H1 (cell line): ENCODE data around the gene STYXL1. TPM values are rescaled to one million over a fixed set of nuclear protein-coding genes. Genes with fewer than 3 reads are reported as not detected.

ENCODE experiments used
- CTCF ChIA-PET: fragments of 300-600 bp; sonication (Branson Sonifier 250); formaldehyde crosslinking; loops from one replicate; lab custom pipeline; 2021; ENCODE audit not compliant: partially characterized antibody; lab: Charles Lee
- POLR2A ChIA-PET: fragments of 300-600 bp; sonication (Branson Sonifier 250); formaldehyde crosslinking; loops from one replicate; lab custom pipeline; 2021; ENCODE audit warnings: inconsistent platforms; ENCODE audit not compliant: partially characterized antibody; lab: Charles Lee
- DNase-seq, 2 experiments: peaks; one replicate each; pipeline versions ENCODE4 v3.0.0 to v3.0.0-alpha.2; 2010 to 2022; ENCODE audit warnings: low spot score in 2 of 2, low read depth in 1 of 2, mixed read lengths in 1 of 2
- FAIRE-seq: peaks from 2 replicates; lab custom pipeline; 2011; peaks lifted over from hg19 to GRCh38; lab: Jason Lieb, UNC
- H2AFZ ChIP-seq: 2 replicates; pipeline ENCODE4 v1.8.1; 2012; ENCODE audit warnings: low read length, inconsistent platforms
- H2AK5ac ChIP-seq: 2 replicates; pipeline ENCODE4 v1.6.1; 2013; ENCODE audit warnings: low read depth, low read length
- H2BK120ac ChIP-seq: replicated peaks from 2 replicates; pipeline ENCODE3; 2013; ENCODE audit warnings: low read depth, low read length, inconsistent platforms
- H2BK12ac ChIP-seq: 2 replicates; pipeline ENCODE4 v1.6.1; 2013; ENCODE audit warnings: low read depth, low read length
- H2BK15ac ChIP-seq: 2 replicates; pipeline ENCODE4 v1.6.1; 2013; ENCODE audit warnings: low read length
- H2BK20ac ChIP-seq: 2 replicates; pipeline ENCODE4 v1.6.1; 2013; ENCODE audit warnings: low read length
- H2BK5ac ChIP-seq: 2 replicates; pipeline ENCODE4 v1.6.1; 2013; ENCODE audit warnings: low read depth, low read length
- H3K14ac ChIP-seq: 2 replicates; pipeline ENCODE4 v1.6.1; 2013; ENCODE audit warnings: inconsistent platforms; ENCODE audit not compliant: insufficient read length
- H3K18ac ChIP-seq: 2 replicates; pipeline ENCODE4 v1.6.1; 2013; ENCODE audit warnings: low read length; ENCODE audit errors: extremely low read depth
- H3K23ac ChIP-seq: 2 replicates; pipeline ENCODE4 v1.6.1; 2013; ENCODE audit warnings: inconsistent platforms; ENCODE audit not compliant: insufficient read length
- H3K23me2 ChIP-seq: 2 replicates; pipeline ENCODE4 v1.6.1; 2013; ENCODE audit warnings: low read depth, low read length
- H3K27ac ChIP-seq: 2 replicates; pipeline ENCODE4 v1.6.1; 2011; ENCODE audit warnings: low read depth, low read length, inconsistent platforms
- H3K27me3 ChIP-seq, 4 experiments: replicated peaks in 1 of 4; 1 replicate in 1 of 4; 2 replicates in 3 of 4; pipeline versions ENCODE4 v1.6.1 to v1.8.1; 2011 to 2013; ENCODE audit warnings: low read length in 3 of 4, mild to moderate bottlenecking in 3 of 4, inconsistent platforms in 2 of 4, mixed read lengths in 2 of 4, moderate library complexity in 1 of 4; ENCODE audit not compliant: control insufficient read depth in 3 of 4, insufficient read depth in 3 of 4; ENCODE audit errors: extremely low read depth in 1 of 4
- H3K36me3 ChIP-seq, 4 experiments: 2 replicates each; pipeline versions ENCODE4 v1.6.1 to v1.8.1; 2011 to 2013; ENCODE audit warnings: mild to moderate bottlenecking in 4 of 4, low read length in 3 of 4, moderate library complexity in 2 of 4, control low read depth in 1 of 4, inconsistent platforms in 1 of 4; ENCODE audit not compliant: insufficient read depth in 4 of 4, control insufficient read depth in 2 of 4
- H3K4ac ChIP-seq: replicated peaks from 2 replicates; pipeline ENCODE3; 2013; ENCODE audit warnings: low read length, low read depth, mixed read lengths, inconsistent platforms; ENCODE audit not compliant: insufficient read length
- H3K4me1 ChIP-seq, 4 experiments: replicated peaks in 1 of 4; 1 replicate in 1 of 4; 2 replicates in 3 of 4; pipeline versions ENCODE4 v1.6.1 to v1.8.1; 2011 to 2013; ENCODE audit warnings: low read length in 3 of 4, inconsistent platforms in 2 of 4, mixed read lengths in 1 of 4; ENCODE audit not compliant: insufficient read depth in 4 of 4, control insufficient read depth in 3 of 4
- H3K4me2 ChIP-seq, 2 experiments: 2 replicates each; pipeline versions ENCODE4 v1.6.1 to v1.8.1; 2011 to 2013; ENCODE audit warnings: low read depth in 2 of 2, low read length in 2 of 2, control low read depth in 1 of 2, inconsistent platforms in 1 of 2, mild to moderate bottlenecking in 1 of 2; ENCODE audit not compliant: insufficient read depth in 1 of 2
- H3K4me3 ChIP-seq, 4 experiments: fragments of 200-600, 300-600 bp in 1 of 4; sonication (generic), shearing (Covaris generic), sonication (Bioruptor Twin) in 1 of 4; 2 replicates each; pipeline versions ENCODE4 v1.5.1 to v1.8.1; 2011 to 2016; ENCODE audit warnings: low read length in 4 of 4, low read depth in 3 of 4, control low read depth in 2 of 4, inconsistent platforms in 2 of 4, mild to moderate bottlenecking in 2 of 4, mixed read lengths in 1 of 4, moderate library complexity in 1 of 4; ENCODE audit not compliant: insufficient read depth in 2 of 4; ENCODE audit errors: extremely low read depth in 1 of 4
- H3K56ac ChIP-seq: replicated peaks from 2 replicates; pipeline ENCODE3; 2013; ENCODE audit warnings: low read depth, mild to moderate bottlenecking, mixed read lengths, low read length, inconsistent platforms; ENCODE audit not compliant: insufficient read length
- H3K79me1 ChIP-seq: 2 replicates; pipeline ENCODE4 v1.6.1; 2013; ENCODE audit warnings: low read depth, low read length, control low read depth
- H3K79me2 ChIP-seq, 2 experiments: 2 replicates each; pipeline versions ENCODE4 v1.6.1 to v1.8.1; 2012 to 2013; ENCODE audit warnings: low read length in 2 of 2, mild to moderate bottlenecking in 2 of 2, inconsistent platforms in 1 of 2; ENCODE audit not compliant: insufficient read depth in 2 of 2, control insufficient read depth in 1 of 2
- H3K9ac ChIP-seq, 4 experiments: replicated peaks in 1 of 4; 1 replicate in 1 of 4; 2 replicates in 3 of 4; pipeline versions ENCODE4 v1.6.1 to v1.8.1; 2011 to 2013; ENCODE audit warnings: low read depth in 3 of 4, low read length in 3 of 4, control low read depth in 2 of 4, mild to moderate bottlenecking in 2 of 4, moderate library complexity in 2 of 4, inconsistent platforms in 1 of 4; ENCODE audit errors: extremely low read depth in 1 of 4
- H3K9me3 ChIP-seq, 2 experiments: 2 replicates each; pipeline versions ENCODE4 v1.6.1 to v1.8.1; 2012 to 2013; ENCODE audit warnings: mild to moderate bottlenecking in 2 of 2, moderate library complexity in 2 of 2, control low read depth in 1 of 2, inconsistent platforms in 1 of 2, low read depth in 1 of 2, low read length in 1 of 2, mixed read lengths in 1 of 2; ENCODE audit not compliant: insufficient read depth in 2 of 2
- H4K20me1 ChIP-seq, 2 experiments: replicated peaks in 1 of 2; 2 replicates each; pipeline versions ENCODE3 to v1.8.1; 2011 to 2013; ENCODE audit warnings: inconsistent platforms in 2 of 2, low read length in 2 of 2, mild to moderate bottlenecking in 1 of 2; ENCODE audit not compliant: insufficient read depth in 2 of 2, control insufficient read depth in 1 of 2
- H4K5ac ChIP-seq: 2 replicates; pipeline ENCODE4 v1.6.1; 2013; ENCODE audit warnings: low read length, low read depth, mixed read lengths, inconsistent platforms; ENCODE audit not compliant: insufficient read length
- H4K8ac ChIP-seq: 2 replicates; pipeline ENCODE4 v1.8.0; 2013; ENCODE audit warnings: mild to moderate bottlenecking, moderate library complexity, low read length, inconsistent platforms; ENCODE audit not compliant: insufficient read depth; ENCODE audit errors: extremely low read depth
- H4K91ac ChIP-seq: replicated peaks from 2 replicates; pipeline ENCODE3; 2013; ENCODE audit warnings: low read length, mixed read lengths, inconsistent platforms; ENCODE audit not compliant: insufficient read length
- FOSL1 ChIP-seq: IDR thresholded peaks from 2 replicates; pipeline ENCODE4 v1.6.1; 2011; ENCODE audit warnings: mild to moderate bottlenecking, low read depth, low read length, moderate library complexity; ENCODE audit not compliant: insufficient read depth
- POLR2AphosphoS5 ChIP-seq: IDR thresholded peaks from 2 replicates; pipeline ENCODE4 v1.6.1; 2011; ENCODE audit warnings: low read depth, low read length
- WGBS, 2 experiments: shearing (Covaris generic) in 1 of 2; methylation state at CpG; one replicate each; pipeline versions ENCODE4 v1.1.6 to v1.1.7; 2013 to 2015; ENCODE audit warnings: low lambda C conversion rate in 2 of 2, mixed read lengths in 2 of 2, inconsistent platforms in 1 of 2, low coverage in 1 of 2, missing lambda C conversion rate in 1 of 2; ENCODE audit not compliant: insufficient replicate concordance in 2 of 2, insufficient coverage in 1 of 2, insufficient read length in 1 of 2; ENCODE audit errors: extremely low coverage in 1 of 2, missing lambda C conversion rate in 1 of 2; 5-methylcytosine and 5-hydroxymethylcytosine counted together
- polyA plus RNA-seq, 7 experiments: library from polyadenylated mRNA; depleted of rRNA in 3 of 7; stranded (reverse) in 5 of 7; unstranded in 2 of 7; fragments of >200 nt in 5 of 7; fragments of 200-250 nt in 2 of 7; gene quantifications; 1 replicate in 5 of 7; 2 replicates in 1 of 7; 4 replicates in 1 of 7; pipeline versions ENCODE4 v1.2.1 to v1.2.3, GENCODE V29; 2011 to 2013; ENCODE audit warnings: missing spikeins in 2 of 7, mixed read lengths in 2 of 7
- total RNA-seq: library from RNA; stranded (reverse); fragmentation: NEBNext Ultra II Directional; extraction: Animal tissue kit (Norgen Biotek cat#: 25700); gene quantifications from 2 replicates; pipeline ENCODE4 v1.2.1, GENCODE V29; 2021

STYXL1 gene
- total and polyA plus RNA-seq, 2 of the 8 experiments (the other 6 are each of a cell fraction or from before 2014, with no cell fraction given): 32.3 to 53.9 TPM

DNA sequence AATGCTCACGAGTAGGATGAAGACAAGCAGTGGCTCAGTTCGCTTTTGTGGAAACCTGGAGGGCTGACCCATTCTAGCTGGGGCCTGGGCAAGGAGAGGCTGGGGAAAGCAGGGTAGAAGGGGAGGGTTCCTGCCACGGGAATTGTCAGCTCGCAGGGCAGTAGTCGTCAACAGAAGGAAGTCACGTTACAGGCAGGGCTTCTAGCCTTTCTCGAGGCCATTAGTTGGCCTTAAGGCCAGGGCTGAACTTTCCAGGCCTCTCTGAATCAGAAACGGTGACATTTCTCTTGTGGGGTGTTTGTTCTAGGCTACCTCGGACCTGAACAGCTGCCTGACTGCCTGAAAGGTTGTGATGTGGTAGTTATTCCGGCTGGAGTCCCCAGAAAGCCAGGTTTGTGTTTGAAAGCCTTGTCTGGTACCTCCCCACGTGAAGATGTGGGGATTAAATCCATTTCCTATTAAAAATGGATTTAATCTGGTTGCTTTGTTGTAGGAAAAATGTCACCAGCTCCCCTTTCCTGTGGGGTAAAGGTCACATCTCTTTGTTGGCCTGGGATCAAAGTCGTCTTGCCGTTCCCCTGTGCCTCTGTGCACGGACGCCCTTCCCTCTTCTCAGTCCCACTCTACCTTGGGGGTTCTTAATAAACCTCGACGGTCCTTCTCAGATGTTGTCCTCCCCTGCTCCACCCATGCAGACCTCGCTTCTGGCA, 9.5 kb upstream of the STYXL1 start:
- Histone ChIP-seq H3K9me3 (no peaks in the 10 kb centered on the region), H2BK12ac (no peak overlapping the region), H4K91ac (no peak overlapping the region), H4K20me1 (peaks cover 13 to 23% of the 10 kb centered on the region in 2 experiments), H2BK5ac (no peak overlapping the region), H3K4me1 (no peaks in the 10 kb centered on the region; a peak in 2 of 7 replicates), H4K8ac (no peak overlapping the region), H3K4me3 (no peak overlapping the region), H3K79me1 (no peaks in the 10 kb centered on the region; the same call in 1 of the 2 replicates), H3K36me3 (peaks cover 37 to 76% (median 61%) of the 10 kb centered on the region in 4 experiments), H3K23me2 (no peaks in the 10 kb centered on the region), H2AFZ (no peak overlapping the region), H2BK20ac (no peak overlapping the region), H3K56ac (no peak overlapping the region), H4K5ac (no peak overlapping the region), H3K18ac (no peak overlapping the region), H3K27ac (no peak overlapping the region)
- POLR2A ChIA-PET: interaction anchor here (0.8 to 15.6 kb wide), 3 partner anchors 10 to 20 kb away, joined by 3 to 127 read pairs (median 9); partner anchors contain the start of genes MDH2 and STYXL1
- 86% methylated on average over 17 of the region's 18 CpGs; no CpG with 5 or more reads in 1 of the 2 experiments for WGBS, 2 experiments
- no peak for DNase-seq
- CTCF ChIA-PET: interaction anchor here (1.0 to 2.0 kb wide), 3 partner anchors 13 to 37 kb away, joined by 3 to 12 read pairs (median 3); no protein-coding TSS in a partner anchor
- TF ChIP-seq POLR2AphosphoS5 (no peak), FOSL1 (no peak)
- TF ChIP-seq, all 59 proteins: peak for 0
- Histone ChIP-seq H3K4ac (no peak overlapping the region), H2AK5ac (no peak overlapping the region), H2BK120ac (no peak overlapping the region), H3K79me2 (peaks cover 3 to 38% of the 10 kb centered on the region in 2 experiments; a peak in 2 of 4 replicates), H3K9ac (no peak overlapping the region), H3K4me2 (no peak overlapping the region), H2BK15ac (no peak overlapping the region), H3K14ac (no peak overlapping the region), H3K27me3 (no peaks in the 10 kb centered on the region), H3K23ac (no peak overlapping the region)
- FAIRE-seq: no peak
